ENCODE data around the gene PPP1CB.

GRCh38 chr2:28716265-28716865 is 35.3 kb upstream of the PPP1CB start:
- TF ChIP-seq CTCF (IDR thresholded peaks at IDR 0.05) (peak in 1 of 6 experiments; percentile 5), POLR2A (IDR thresholded peaks at IDR 0.05) (no peak)

All from esophagus squamous epithelium (tissue), 4 donors.